ENCODE results near the gene ARMC5.

DNA sequence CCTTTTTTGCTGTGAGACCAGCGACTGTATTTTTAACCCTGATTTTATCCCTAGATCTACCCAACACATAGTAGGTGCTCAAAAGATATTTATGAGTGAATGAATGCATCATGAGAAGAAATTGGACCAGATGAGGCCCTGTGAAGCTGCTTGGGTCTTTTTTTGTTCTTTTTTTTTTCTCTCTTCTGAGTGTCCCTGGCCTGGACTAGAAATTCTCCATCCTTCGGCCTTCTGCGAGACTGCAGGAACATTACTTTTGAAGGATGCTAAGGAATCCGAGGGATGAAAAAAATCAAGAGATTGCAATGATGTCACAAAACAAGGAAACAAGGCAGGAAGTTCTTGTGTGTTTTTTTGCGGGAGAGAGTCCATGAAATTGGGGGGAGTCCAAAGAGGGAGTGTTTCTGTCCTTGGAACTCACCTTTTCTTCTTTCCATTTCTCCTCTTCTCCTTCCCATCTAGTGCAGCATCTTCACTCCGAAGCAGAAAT, 49.5 kb downstream of the ARMC5 start:
- TF ChIP-seq ZFP30 (CRISPR knock-in tag; IDR thresholded peaks at IDR 0.05) (no peak), GLIS3 (CRISPR knock-in tag; IDR thresholded peaks at IDR 0.05) (no peak), OSR1 (CRISPR knock-in tag; IDR thresholded peaks at IDR 0.05) (no peak)
- TF ChIP-seq, protein P1, sequence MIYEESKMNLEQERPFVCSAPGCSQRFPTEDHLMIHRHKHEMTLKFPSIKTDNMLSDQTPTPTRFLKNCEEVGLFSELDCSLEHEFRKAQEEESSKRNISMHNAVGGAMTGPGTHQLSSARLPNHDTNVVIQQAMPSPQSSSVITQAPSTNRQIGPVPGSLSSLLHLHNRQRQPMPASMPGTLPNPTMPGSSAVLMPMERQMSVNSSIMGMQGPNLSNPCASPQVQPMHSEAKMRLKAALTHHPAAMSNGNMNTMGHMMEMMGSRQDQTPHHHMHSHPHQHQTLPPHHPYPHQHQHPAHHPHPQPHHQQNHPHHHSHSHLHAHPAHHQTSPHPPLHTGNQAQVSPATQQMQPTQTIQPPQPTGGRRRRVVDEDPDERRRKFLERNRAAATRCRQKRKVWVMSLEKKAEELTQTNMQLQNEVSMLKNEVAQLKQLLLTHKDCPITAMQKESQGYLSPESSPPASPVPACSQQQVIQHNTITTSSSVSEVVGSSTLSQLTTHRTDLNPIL (CRISPR knock-in tag; IDR thresholded peaks at IDR 0.05; ENCODE audit: low read depth): no peak
